Transverse colon (tissue), 4 donors: ENCODE results near the gene ITGB1. TPM values are rescaled to one million over a fixed set of nuclear protein-coding genes. Genes with fewer than 3 reads are reported as not detected.

Experiments
- DNase-seq: peaks from one replicate; pipeline ENCODE4 v3.0.0-alpha.2; 2019
- H3K27ac ChIP-seq, 4 donors: fragments of 200-600 bp; sonication (generic); 2 replicates each; pipeline ENCODE4 v1.5.1; 2016 to 2018; ENCODE audit warnings: inconsistent platforms in 4 of 4
- H3K27me3 ChIP-seq: fragments of 200-600 bp; sonication (generic); 2 replicates; pipeline ENCODE4 v1.5.1; 2017; ENCODE audit warnings: inconsistent platforms
- H3K36me3 ChIP-seq, 4 donors: fragments of 200-600 bp; sonication (generic); 2 replicates each; pipeline ENCODE4 v1.5.1; 2017 to 2019; ENCODE audit warnings: inconsistent platforms in 4 of 4
- H3K4me1 ChIP-seq, 4 donors: fragments of 200-600 bp; sonication (generic); 2 replicates each; pipeline ENCODE4 v1.5.1; 2017 to 2020; ENCODE audit warnings: inconsistent platforms in 4 of 4
- H3K4me3 ChIP-seq, 4 donors: fragments of 200-600 bp; sonication (generic); 1 replicate in 1 of 4; 2 replicates in 3 of 4; pipeline versions ENCODE4 v1.5.1 to v1.6.1; 2017 to 2019; ENCODE audit warnings: inconsistent platforms in 4 of 4
- H3K9me3 ChIP-seq, 2 donors: fragments of 200-600 bp; sonication (generic); 2 replicates each; pipeline ENCODE4 v1.5.1; 2017 to 2019; ENCODE audit warnings: inconsistent platforms in 2 of 2
- EP300 ChIP-seq: sonication (generic); formaldehyde crosslinking; IDR thresholded peaks from one replicate; pipeline ENCODE4 v1.6.1; 2017; ENCODE audit warnings: antibody characterized with exemption, low read depth
- POLR2A ChIP-seq: fragments of 450-650 bp; IDR thresholded peaks from one replicate; pipeline ENCODE4 v1.6.1; 2016; ENCODE audit warnings: antibody characterized with exemption, mild to moderate bottlenecking, moderate library complexity
- POLR2AphosphoS5 ChIP-seq, 3 donors: sonication (generic); formaldehyde crosslinking; IDR thresholded peaks; one replicate each; pipeline ENCODE4 v1.6.1; 2016; ENCODE audit warnings: antibody characterized with exemption in 3 of 3
- WGBS, 2 donors: methylation state at CpG; one replicate each; pipeline ENCODE4 v1.1.5; 2018; ENCODE audit warnings: low coverage in 1 of 2; 5-methylcytosine and 5-hydroxymethylcytosine counted together
- in situ Hi-C, 4 donors: fragments of 200-750 bp; cut with MboI; loops; one replicate each; pipeline versions ENCODE4 v1.15.0 to v1.15.1; 2017; ENCODE audit warnings: low sequenced_read_pairs in 3 of 4, low pct_ligation_motif_present in 1 of 4, low pct_unique_long_range_greater_than_20kb in 1 of 4
- intact Hi-C: fragments of 100-400 bp; cut with DNase I; formaldehyde crosslinking; loops from one replicate; pipeline ENCODE4 v1.15.1; 2023; ENCODE audit warnings: low total_unique reads
- total RNA-seq, 4 donors: library from RNA; depleted of rRNA; stranded (reverse); fragments of >200 nt; gene quantifications; one replicate each; pipeline ENCODE4 v1.1.0, GENCODE V29; 2016
- TF ChIP-seq, protein P1 (sequence below), 5 experiments: fragments of 200-600 bp in 3 of 5; fragments of 450-650 bp in 2 of 5; sonication (generic) in 3 of 5; IDR thresholded peaks; 1 replicate in 2 of 5; 2 replicates in 3 of 5; pipeline ENCODE4 v1.5.1; 2016 to 2017; ENCODE audit warnings: antibody characterized with exemption in 5 of 5, inconsistent platforms in 3 of 5, mild to moderate bottlenecking in 2 of 5, moderate library complexity in 1 of 5

Gene ITGB1
- total RNA-seq, 4 donors from 2014 or later = 135 to 362 (median 252) TPM

- no peaks in the 10 kb centered on the region for H3K4me1 ChIP-seq
- peaks cover 0 to 24% (median 0%) of the 10 kb centered on the region in 4 donors for H3K36me3 ChIP-seq
- no peak overlapping the region for H3K27ac ChIP-seq
- intact Hi-C loops (loop anchor here (5.0 kb wide), 1 partner anchor 867 kb away; no protein-coding TSS in a partner anchor), in situ Hi-C loops (no loop called here)
- no peaks in the 10 kb centered on the region for H3K27me3 ChIP-seq
- DNase-seq = no peak
- 95 to 100% methylated on average over 2 of the region's 2 CpGs for WGBS, 2 donors
- TF ChIP-seq POLR2AphosphoS5 (IDR thresholded peaks at IDR 0.05) = peak in 1 of 3 donors; percentile 2
- TF ChIP-seq, protein P1, sequence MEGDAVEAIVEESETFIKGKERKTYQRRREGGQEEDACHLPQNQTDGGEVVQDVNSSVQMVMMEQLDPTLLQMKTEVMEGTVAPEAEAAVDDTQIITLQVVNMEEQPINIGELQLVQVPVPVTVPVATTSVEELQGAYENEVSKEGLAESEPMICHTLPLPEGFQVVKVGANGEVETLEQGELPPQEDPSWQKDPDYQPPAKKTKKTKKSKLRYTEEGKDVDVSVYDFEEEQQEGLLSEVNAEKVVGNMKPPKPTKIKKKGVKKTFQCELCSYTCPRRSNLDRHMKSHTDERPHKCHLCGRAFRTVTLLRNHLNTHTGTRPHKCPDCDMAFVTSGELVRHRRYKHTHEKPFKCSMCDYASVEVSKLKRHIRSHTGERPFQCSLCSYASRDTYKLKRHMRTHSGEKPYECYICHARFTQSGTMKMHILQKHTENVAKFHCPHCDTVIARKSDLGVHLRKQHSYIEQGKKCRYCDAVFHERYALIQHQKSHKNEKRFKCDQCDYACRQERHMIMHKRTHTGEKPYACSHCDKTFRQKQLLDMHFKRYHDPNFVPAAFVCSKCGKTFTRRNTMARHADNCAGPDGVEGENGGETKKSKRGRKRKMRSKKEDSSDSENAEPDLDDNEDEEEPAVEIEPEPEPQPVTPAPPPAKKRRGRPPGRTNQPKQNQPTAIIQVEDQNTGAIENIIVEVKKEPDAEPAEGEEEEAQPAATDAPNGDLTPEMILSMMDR (IDR thresholded peaks at IDR 0.05) = no peak
- no peak overlapping the region for H3K4me3 ChIP-seq
- no peaks in the 10 kb centered on the region for H3K9me3 ChIP-seq
Observed at GRCh38 chr10:32893916-32894664, 63.9 kb downstream of the ITGB1 start.

DNA sequence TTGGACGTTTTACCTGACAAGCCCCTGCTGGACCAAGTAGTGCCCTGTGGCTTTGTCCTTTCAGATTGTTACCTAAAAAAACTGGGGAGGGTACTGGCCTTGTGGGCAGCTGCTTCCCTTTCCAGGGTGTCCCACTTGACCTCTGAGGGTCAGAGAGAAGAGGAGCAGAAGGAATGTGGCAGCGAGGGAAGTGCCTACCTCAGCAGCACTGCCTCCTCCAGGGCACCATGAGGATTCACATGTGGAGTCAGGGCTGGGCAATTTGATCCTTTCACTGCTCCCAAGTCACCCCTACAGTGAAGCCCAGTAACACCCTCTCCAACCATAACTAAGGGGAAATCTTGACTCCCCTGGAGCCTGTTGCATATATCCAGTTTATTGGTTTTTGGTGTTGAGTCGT lies 64.6 kb downstream of the ITGB1 start:
- Histone ChIP-seq H3K4me1 (no peaks in the 10 kb centered on the region), H3K4me3 (no peak overlapping the region), H3K9me3 (no peaks in the 10 kb centered on the region), H3K36me3 (peaks cover 0 to 21% (median 0%) of the 10 kb centered on the region in 4 donors), H3K27ac (no peak overlapping the region), H3K27me3 (no peaks in the 10 kb centered on the region)
- TF ChIP-seq, protein P1 (IDR thresholded peaks at IDR 0.05) = no peak
- TF ChIP-seq POLR2AphosphoS5 (IDR thresholded peaks at IDR 0.05) = peak in 1 of 3 donors; percentile 5
- in situ Hi-C loops = no loop called here
- DNase-seq = no peak
- intact Hi-C loops = loop anchor here (5.0 kb wide), 1 partner anchor 866 kb away; no protein-coding TSS in a partner anchor
- 66 to 75% methylated on average over 2 to 3 of the region's 3 CpGs for WGBS, 2 donors

- no peak overlapping the region for H3K27ac ChIP-seq
- no peak for TF ChIP-seq POLR2AphosphoS5 (IDR thresholded peaks at IDR 0.05)
- TF ChIP-seq, protein P1 (IDR thresholded peaks at IDR 0.05) = no peak
- TF ChIP-seq POLR2A = no peak
- TF ChIP-seq EP300 = no peak
- WGBS, 2 donors = 85% methylated on average over 8 of the region's 8 CpGs; no CpG with 5 or more reads in 1 of the 2 donors
- intact Hi-C loops = loop anchor here (5.0 kb wide), 1 partner anchor 864 kb away; no protein-coding TSS in a partner anchor
- no peaks in the 10 kb centered on the region for H3K4me1 ChIP-seq
- in situ Hi-C loops = no loop called here
- no peak for DNase-seq
- H3K9me3 ChIP-seq = no peaks in the 10 kb centered on the region
- no peak overlapping the region for H3K4me3 ChIP-seq
- H3K36me3 ChIP-seq = peaks cover 0 to 8% (median 0%) of the 10 kb centered on the region in 4 donors
- no peaks in the 10 kb centered on the region for H3K27me3 ChIP-seq
Observed at GRCh38 chr10:32891261-32891660, 66.8 kb downstream of the ITGB1 start.

DNA sequence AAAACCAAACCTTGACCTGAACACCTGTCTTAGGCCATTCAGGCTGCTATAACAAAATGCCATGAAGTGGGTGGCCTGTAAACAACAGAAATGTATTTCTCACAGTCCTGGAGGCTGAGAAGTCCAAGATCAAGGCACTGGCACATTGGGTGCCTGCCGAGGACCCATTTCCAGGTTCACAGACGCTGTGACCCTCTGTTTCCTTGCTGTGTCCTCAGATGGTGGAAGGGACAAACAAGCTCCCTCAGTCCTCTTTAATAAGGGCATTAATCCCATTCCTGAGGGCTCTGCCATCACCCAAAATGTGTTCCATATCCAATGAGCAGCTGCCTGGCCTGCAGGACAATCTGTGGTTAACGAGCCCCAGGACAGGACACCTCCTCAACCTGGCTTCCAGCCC lies 67.6 kb downstream of the ITGB1 start:
- intact Hi-C loops = loop anchor here (5.0 kb wide), 1 partner anchor 863 kb away; no protein-coding TSS in a partner anchor

More for the DNA sequence above, 67.6 kb downstream of the ITGB1 start:
- no peak overlapping the region for H3K4me3 ChIP-seq
- TF ChIP-seq POLR2A (no peak), EP300 (no peak), POLR2AphosphoS5 (IDR thresholded peaks at IDR 0.05) (no peak)
- TF ChIP-seq, protein P1 (IDR thresholded peaks at IDR 0.05) = no peak
- H3K27ac ChIP-seq = no peak overlapping the region
- DNase-seq = no peak
- in situ Hi-C loops = no loop called here
- H3K9me3 ChIP-seq = no peaks in the 10 kb centered on the region
- H3K36me3 ChIP-seq = peaks cover 0 to 2% (median 0%) of the 10 kb centered on the region in 4 donors
- no peaks in the 10 kb centered on the region for H3K27me3 ChIP-seq
- H3K4me1 ChIP-seq = no peaks in the 10 kb centered on the region
- WGBS, 2 donors = 89 to 94% methylated on average over 3 of the region's 3 CpGs
